OCI-LY1 (cell line): ENCODE data around the gene CEP85.

Experiments
- EZH2 ChIP-seq: fragments of 200-600 bp; sonication (generic), shearing (Covaris generic); IDR thresholded peaks from 2 replicates; pipeline ENCODE4 v1.8.0; 2017; ENCODE audit warnings: borderline replicate concordance, mixed run types, mild to moderate bottlenecking, antibody characterized with exemption, low read length, moderate library complexity, mixed read lengths
- TF ChIP-seq, protein P1 (sequence below): fragments of 200-600 bp; sonication (generic), shearing (Covaris generic); IDR thresholded peaks from 2 replicates; pipeline ENCODE4 v1.5.1; 2017; ENCODE audit warnings: mild to moderate bottlenecking, antibody characterized with exemption, low read length, moderate library complexity, mixed read lengths

DNA sequence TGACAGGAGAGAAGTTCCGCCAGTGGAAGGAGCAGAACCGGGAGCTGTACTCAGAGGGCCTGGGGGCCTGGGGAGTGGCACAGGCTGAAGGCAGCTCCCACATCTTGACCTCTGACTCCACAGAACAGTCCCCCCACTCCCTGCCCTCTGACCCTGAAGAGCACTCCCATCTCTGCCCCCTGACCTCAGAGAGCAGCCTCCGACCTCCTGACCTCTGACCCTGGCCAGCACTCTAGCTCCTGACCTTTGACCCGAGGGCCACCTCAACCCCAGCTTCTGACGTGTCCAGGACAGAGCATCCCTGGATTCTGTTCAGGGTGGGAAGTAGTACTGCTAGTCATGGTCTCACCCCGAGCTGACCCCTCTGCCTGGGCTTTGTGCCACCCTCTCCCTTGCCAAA, 44.7 kb upstream of the CEP85 start:
- TF ChIP-seq, protein P1, sequence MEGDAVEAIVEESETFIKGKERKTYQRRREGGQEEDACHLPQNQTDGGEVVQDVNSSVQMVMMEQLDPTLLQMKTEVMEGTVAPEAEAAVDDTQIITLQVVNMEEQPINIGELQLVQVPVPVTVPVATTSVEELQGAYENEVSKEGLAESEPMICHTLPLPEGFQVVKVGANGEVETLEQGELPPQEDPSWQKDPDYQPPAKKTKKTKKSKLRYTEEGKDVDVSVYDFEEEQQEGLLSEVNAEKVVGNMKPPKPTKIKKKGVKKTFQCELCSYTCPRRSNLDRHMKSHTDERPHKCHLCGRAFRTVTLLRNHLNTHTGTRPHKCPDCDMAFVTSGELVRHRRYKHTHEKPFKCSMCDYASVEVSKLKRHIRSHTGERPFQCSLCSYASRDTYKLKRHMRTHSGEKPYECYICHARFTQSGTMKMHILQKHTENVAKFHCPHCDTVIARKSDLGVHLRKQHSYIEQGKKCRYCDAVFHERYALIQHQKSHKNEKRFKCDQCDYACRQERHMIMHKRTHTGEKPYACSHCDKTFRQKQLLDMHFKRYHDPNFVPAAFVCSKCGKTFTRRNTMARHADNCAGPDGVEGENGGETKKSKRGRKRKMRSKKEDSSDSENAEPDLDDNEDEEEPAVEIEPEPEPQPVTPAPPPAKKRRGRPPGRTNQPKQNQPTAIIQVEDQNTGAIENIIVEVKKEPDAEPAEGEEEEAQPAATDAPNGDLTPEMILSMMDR, result no peak
- TF ChIP-seq EZH2, result no peak
